Neural cell (in vitro differentiated cells): ENCODE measurements around the gene MSH2. TPM values are rescaled to one million over a fixed set of nuclear protein-coding genes. Genes with fewer than 3 reads are reported as not detected.

Experiments
- H2AFZ ChIP-seq: fragments of 200-600, 300-800 bp; sonication (generic), shearing (Covaris generic); 2 replicates; pipeline ENCODE4 v1.6.0; 2014; ENCODE audit warnings: low read depth, mild to moderate bottlenecking, antibody characterized with exemption, low read length, moderate library complexity
- H3F3A ChIP-seq: fragments of 200-600 bp; shearing (Covaris generic); 2 replicates; pipeline ENCODE4 v1.6.1; 2016; ENCODE audit warnings: mild to moderate bottlenecking, moderate library complexity, mixed read lengths, antibody characterized with exemption, low read length; ENCODE audit not compliant: insufficient read depth, poor library complexity, severe bottlenecking
- H3K27ac ChIP-seq: fragments of 200-600, 300-800 bp; sonication (generic), shearing (Covaris generic); 2 replicates; pipeline ENCODE4 v1.5.1; 2014; ENCODE audit warnings: mild to moderate bottlenecking, low read length, moderate library complexity
- H3K27me3 ChIP-seq: fragments of 300-800, 200-600 bp; sonication (generic), shearing (Covaris generic); 2 replicates; pipeline ENCODE4 v1.6.0; 2014; ENCODE audit warnings: mild to moderate bottlenecking, low read depth, low read length, moderate library complexity; ENCODE audit not compliant: insufficient read depth
- H3K36me3 ChIP-seq: fragments of 300-800, 200-600 bp; sonication (generic), shearing (Covaris generic); 2 replicates; pipeline ENCODE4 v1.5.1; 2014; ENCODE audit warnings: mild to moderate bottlenecking, antibody characterized with exemption, low read length, moderate library complexity; ENCODE audit not compliant: insufficient read depth
- H3K4me2 ChIP-seq: fragments of 300-800, 200-600 bp; sonication (generic), shearing (Covaris generic); 2 replicates; pipeline ENCODE4 v1.6.0; 2014; ENCODE audit warnings: mild to moderate bottlenecking, low read length
- H3K4me3 ChIP-seq: fragments of 300-800, 200-600 bp; sonication (generic), shearing (Covaris generic); 2 replicates; pipeline ENCODE4 v1.5.1; 2014; ENCODE audit warnings: mild to moderate bottlenecking, low read length, moderate library complexity
- H3K79me2 ChIP-seq: fragments of 200-600 bp; shearing (Covaris generic); replicated peaks from 2 replicates; pipeline ENCODE4 v1.6.0; 2014; ENCODE audit warnings: mild to moderate bottlenecking, low read length, moderate library complexity; ENCODE audit not compliant: insufficient read depth
- H3K9ac ChIP-seq: fragments of 300-800, 200-600 bp; sonication (generic), shearing (Covaris generic); 2 replicates; pipeline ENCODE4 v1.6.1; 2016; ENCODE audit warnings: mild to moderate bottlenecking, low read length, mixed read lengths
- H3K9me2 ChIP-seq: fragments of 200-600 bp; shearing (Covaris generic); 2 replicates; pipeline ENCODE4 v1.6.1; 2016; ENCODE audit warnings: mild to moderate bottlenecking, low read length, mixed read lengths; ENCODE audit not compliant: insufficient read depth
- H3K9me3 ChIP-seq: fragments of 200-600, 300-800 bp; sonication (generic), shearing (Covaris generic); 2 replicates; pipeline ENCODE4 v1.6.1; 2016; ENCODE audit warnings: mild to moderate bottlenecking, mixed run types, low read length, moderate library complexity, mixed read lengths
- H4K20me1 ChIP-seq: fragments of 200-600 bp; shearing (Covaris generic); 2 replicates; pipeline ENCODE4 v1.6.1; 2016; ENCODE audit warnings: mild to moderate bottlenecking, mixed run types; ENCODE audit not compliant: insufficient read depth
- CTCF ChIP-seq: fragments of 450-650 bp; IDR thresholded peaks from 2 replicates; pipeline ENCODE4 v1.5.1; 2014; ENCODE audit warnings: antibody characterized with exemption, mild to moderate bottlenecking, moderate library complexity; ENCODE audit not compliant: poor library complexity, severe bottlenecking
- EP300 ChIP-seq: fragments of 450-650 bp; conservative IDR thresholded peaks from 2 replicates; pipeline ENCODE4 v1.6.1; 2014; ENCODE audit warnings: antibody characterized with exemption, mild to moderate bottlenecking, moderate library complexity; ENCODE audit not compliant: poor library complexity, severe bottlenecking
- EZH2 ChIP-seq: fragments of 200-600, 300-800 bp; shearing (Covaris generic), sonication (generic); IDR thresholded peaks from 2 replicates; pipeline ENCODE4 v1.6.1; 2014; ENCODE audit warnings: antibody characterized with exemption, low read length, borderline replicate concordance, mild to moderate bottlenecking; ENCODE audit not compliant: insufficient read depth, poor library complexity, severe bottlenecking
- MXI1 ChIP-seq: fragments of 450-650 bp; conservative IDR thresholded peaks from 2 replicates; pipeline ENCODE4 v1.6.1; 2014; ENCODE audit warnings: antibody characterized with exemption, mild to moderate bottlenecking; ENCODE audit not compliant: poor library complexity, severe bottlenecking
- POLR2AphosphoS5 ChIP-seq: IDR thresholded peaks from 2 replicates; pipeline ENCODE4 v1.6.1; 2012
- RAD21 ChIP-seq: fragments of 450-650 bp; conservative IDR thresholded peaks from 2 replicates; pipeline ENCODE4 v1.6.1; 2014; ENCODE audit warnings: antibody characterized with exemption, mild to moderate bottlenecking, moderate library complexity
- REST ChIP-seq: IDR thresholded peaks from 2 replicates; pipeline ENCODE4 v1.6.1; 2012; ENCODE audit warnings: borderline replicate concordance
- SMC3 ChIP-seq: fragments of 450-650 bp; conservative IDR thresholded peaks from 2 replicates; pipeline ENCODE4 v1.6.1; 2014; ENCODE audit warnings: antibody characterized with exemption, mild to moderate bottlenecking, moderate library complexity; ENCODE audit not compliant: poor library complexity
- TAF1 ChIP-seq: IDR thresholded peaks from 2 replicates; pipeline ENCODE4 v1.6.1; 2012; ENCODE audit warnings: low read depth
- polyA plus RNA-seq: library from polyadenylated mRNA; depleted of rRNA; stranded (reverse); fragments of >200 nt; gene quantifications from 2 replicates; pipeline ENCODE4 v1.2.3, GENCODE V29; 2014

The MSH2 gene
- polyA plus RNA-seq, 1 donor from 2014 or later: 105 TPM

GRCh38 chr2:47509250-47509649 lies 106.3 kb downstream of the MSH2 start:
- no peaks in the 10 kb centered on the region for H3K36me3 ChIP-seq
- no peaks in the 10 kb centered on the region for H3K79me2 ChIP-seq
- no peak overlapping the region for H3K4me3 ChIP-seq
- no peak overlapping the region for H3K27ac ChIP-seq
- no peaks in the 10 kb centered on the region for H3K27me3 ChIP-seq
- no peaks in the 10 kb centered on the region for H3F3A ChIP-seq
- no peak overlapping the region for H3K9ac ChIP-seq
- no peaks in the 10 kb centered on the region for H4K20me1 ChIP-seq
- TF ChIP-seq SMC3: no peak
- TF ChIP-seq REST: no peak
- TF ChIP-seq MXI1: no peak
- TF ChIP-seq POLR2AphosphoS5: no peak
- no peak for TF ChIP-seq RAD21
- TF ChIP-seq CTCF: no peak
- no peak for TF ChIP-seq EZH2
- TF ChIP-seq EP300: no peak
- no peak for TF ChIP-seq TAF1
- no peak overlapping the region for H2AFZ ChIP-seq
- H3K9me3 ChIP-seq: peaks cover 6% of the 10 kb centered on the region
- no peaks in the 10 kb centered on the region for H3K9me2 ChIP-seq
- H3K4me2 ChIP-seq: no peak overlapping the region

GRCh38 chr2:47509821-47510385 lies 106.9 kb downstream of the MSH2 start:
- H3K27ac ChIP-seq: no peak overlapping the region
- TF ChIP-seq MXI1: no peak
- no peak for TF ChIP-seq EP300
- no peak for TF ChIP-seq RAD21
- no peak for TF ChIP-seq REST
- no peak for TF ChIP-seq EZH2
- TF ChIP-seq TAF1: no peak
- TF ChIP-seq CTCF: no peak
- no peak for TF ChIP-seq SMC3
- TF ChIP-seq POLR2AphosphoS5: no peak

More at GRCh38 chr2:47509821-47510385, 106.9 kb downstream of the MSH2 start:
- H3K36me3 ChIP-seq: no peaks in the 10 kb centered on the region
- no peaks in the 10 kb centered on the region for H3F3A ChIP-seq
- H4K20me1 ChIP-seq: no peaks in the 10 kb centered on the region
- H3K9me2 ChIP-seq: no peaks in the 10 kb centered on the region
- H3K9ac ChIP-seq: no peak overlapping the region
- H3K4me2 ChIP-seq: no peak overlapping the region
- H2AFZ ChIP-seq: no peak overlapping the region
- peaks cover 5% of the 10 kb centered on the region for H3K9me3 ChIP-seq
- H3K79me2 ChIP-seq: no peaks in the 10 kb centered on the region
- H3K4me3 ChIP-seq: no peak overlapping the region
- no peaks in the 10 kb centered on the region for H3K27me3 ChIP-seq
